T-helper 1 cell treated with Interleukin-12 subunit alpha and Interleukin-12 subunit beta and Interleukin-4 antibody, amounts not matched to agents 30 μg/mL and 1 μg/mL, for 36 hours (primary cell): ENCODE results near the gene SLC46A3.
"Not testable (repeated sequence)": the region's sequence is repeated elsewhere in the genome, so short reads cannot be mapped to it uniquely, and the experiment has no call there.

ENCODE experiments used
- H3K27ac Mint-ChIP-seq: one replicate; pipeline ENCODE4 v1.8.0; 2021; ENCODE audit warnings: mild to moderate bottlenecking, mixed read lengths
- H3K27me3 Mint-ChIP-seq: one replicate; pipeline ENCODE4 v1.8.0; 2021; ENCODE audit warnings: low read depth, mixed read lengths
- H3K36me3 Mint-ChIP-seq: one replicate; pipeline ENCODE4 v1.8.0; 2021; ENCODE audit warnings: low read depth, mixed read lengths
- H3K4me1 Mint-ChIP-seq: one replicate; pipeline ENCODE4 v1.8.0; 2021; ENCODE audit warnings: low read depth, mixed read lengths
- H3K4me3 Mint-ChIP-seq: one replicate; pipeline ENCODE4 v1.8.0; 2021; ENCODE audit warnings: mild to moderate bottlenecking, moderate library complexity, mixed read lengths
- H3K9me3 Mint-ChIP-seq: one replicate; pipeline ENCODE4 v1.8.0; 2021; ENCODE audit warnings: mixed read lengths

Gene SLC46A3

GRCh38 chr13:28716511-28716910, 2.3 kb downstream of the SLC46A3 start:
- H3K36me3 Mint-ChIP-seq = peaks cover 13% of the 10 kb centered on the region
- no peaks in the 10 kb centered on the region for H3K9me3 Mint-ChIP-seq
- H3K27me3 Mint-ChIP-seq = no peaks in the 10 kb centered on the region
- no peak overlapping the region for H3K27ac Mint-ChIP-seq
- peaks cover 20% of the 10 kb centered on the region for H3K4me1 Mint-ChIP-seq
- H3K4me3 Mint-ChIP-seq = no peak overlapping the region

GRCh38 chr13:28714651-28715050, 4.1 kb downstream of the SLC46A3 start:
- H3K27ac Mint-ChIP-seq = no peak overlapping the region
- H3K9me3 Mint-ChIP-seq = no peaks in the 10 kb centered on the region

DNA sequence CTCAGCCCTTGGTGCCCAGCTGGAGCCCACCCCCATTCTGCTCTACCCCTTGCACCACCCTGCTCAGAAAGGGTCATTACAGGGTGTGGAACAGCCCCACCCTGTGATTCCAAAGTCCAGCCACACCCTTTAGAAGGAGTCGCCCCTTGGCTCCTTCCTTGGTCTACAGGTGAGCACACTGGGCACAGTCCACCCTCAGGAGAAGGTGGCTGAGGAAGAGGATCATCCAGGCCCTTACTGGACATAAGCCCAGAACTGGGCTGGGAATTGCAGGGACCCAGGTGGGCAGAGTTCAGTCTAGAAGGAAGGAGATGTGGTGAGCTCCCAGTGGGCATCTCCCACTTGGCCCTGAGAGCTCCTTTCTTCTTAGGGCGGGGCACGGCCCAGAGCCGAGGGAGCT, 8.6 kb downstream of the SLC46A3 start:
- H3K9me3 Mint-ChIP-seq = no peaks in the 10 kb centered on the region
- no peaks in the 10 kb centered on the region for H3K27me3 Mint-ChIP-seq
- H3K4me3 Mint-ChIP-seq = no peak overlapping the region
- H3K27ac Mint-ChIP-seq = no peak overlapping the region
- peaks cover 11% of the 10 kb centered on the region for H3K4me1 Mint-ChIP-seq
- H3K36me3 Mint-ChIP-seq = peaks cover 19% of the 10 kb centered on the region

More at GRCh38 chr13:28714651-28715050, 4.1 kb downstream of the SLC46A3 start:
- Mint-ChIP-seq H3K27me3 (no peaks in the 10 kb centered on the region), H3K36me3 (peaks cover 18% of the 10 kb centered on the region), H3K4me1 (peaks cover 20% of the 10 kb centered on the region), H3K4me3 (no peak overlapping the region)

- Mint-ChIP-seq H3K36me3 (peaks cover 20% of the 10 kb centered on the region), H3K4me1 (peaks cover 11% of the 10 kb centered on the region), H3K9me3 (no peaks in the 10 kb centered on the region), H3K4me3 (no peak overlapping the region), H3K27ac (no peak overlapping the region), H3K27me3 (no peaks in the 10 kb centered on the region)
Observed at GRCh38 chr13:28707629-28708427, 10.9 kb downstream of the SLC46A3 start.

DNA sequence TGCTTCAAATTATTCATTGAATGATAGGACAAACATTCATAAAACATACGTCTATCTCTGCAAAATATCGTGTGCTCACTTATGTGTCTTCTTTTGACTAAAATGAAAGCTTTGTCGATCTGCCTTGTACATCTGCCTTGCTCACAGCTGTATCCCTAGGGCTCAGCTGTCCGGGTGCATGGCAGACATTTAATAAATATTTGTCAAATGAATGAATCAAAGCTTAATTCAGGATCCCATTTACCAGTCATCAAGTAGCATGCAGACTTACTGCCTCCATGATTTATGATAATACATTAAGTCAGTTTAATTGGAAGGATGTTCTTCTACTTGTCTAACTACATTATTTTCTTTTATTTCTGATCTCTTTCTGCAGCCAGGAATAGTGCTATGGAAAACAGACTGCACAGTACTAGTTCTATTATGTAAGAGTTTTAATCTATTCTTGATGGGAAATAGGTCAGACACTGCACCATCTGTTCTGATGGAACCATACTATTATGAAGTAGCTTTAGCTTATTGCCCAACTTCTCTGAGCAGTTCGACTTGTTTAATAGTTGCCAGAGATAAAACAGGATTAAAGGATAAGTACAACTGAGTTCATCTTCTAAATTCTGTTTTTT, 13.2 kb downstream of the SLC46A3 start:
- H3K4me3 Mint-ChIP-seq = no peak overlapping the region

DNA sequence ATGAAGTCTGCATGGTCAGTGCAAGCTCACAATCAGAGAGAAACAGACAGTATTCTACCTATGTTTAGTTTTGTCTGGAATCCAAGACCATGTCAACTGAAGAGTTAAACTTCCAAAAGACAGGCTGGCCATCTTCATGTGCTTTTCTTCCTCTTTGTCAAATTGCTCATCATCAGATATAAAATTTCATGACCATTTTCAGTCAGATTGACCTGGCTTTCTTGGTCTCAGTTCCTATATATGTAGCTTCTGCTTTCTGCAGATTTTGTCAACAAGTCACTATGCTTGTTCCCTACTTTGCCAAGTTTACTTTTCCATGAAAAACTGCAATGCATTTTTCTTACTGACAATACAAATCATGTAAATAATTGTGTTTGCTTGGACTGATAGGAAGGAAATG, 13.9 kb downstream of the SLC46A3 start:
- Mint-ChIP-seq H3K4me1 (peaks cover 11% of the 10 kb centered on the region), H3K9me3 (no peaks in the 10 kb centered on the region), H3K36me3 (peaks cover 17% of the 10 kb centered on the region), H3K27ac (no peak overlapping the region), H3K27me3 (no peaks in the 10 kb centered on the region), H3K4me3 (no peak overlapping the region)

More for the DNA sequence above, 13.2 kb downstream of the SLC46A3 start:
- no peaks in the 10 kb centered on the region for H3K27me3 Mint-ChIP-seq
- peaks cover 11% of the 10 kb centered on the region for H3K4me1 Mint-ChIP-seq
- no peak overlapping the region for H3K27ac Mint-ChIP-seq
- no peaks in the 10 kb centered on the region for H3K9me3 Mint-ChIP-seq
- peaks cover 15% of the 10 kb centered on the region for H3K36me3 Mint-ChIP-seq

GRCh38 chr13:28704282-28704681, 14.5 kb downstream of the SLC46A3 start:
- no peak overlapping the region for H3K4me3 Mint-ChIP-seq
- H3K27ac Mint-ChIP-seq = no peak overlapping the region
- no peaks in the 10 kb centered on the region for H3K9me3 Mint-ChIP-seq
- peaks cover 15% of the 10 kb centered on the region for H3K36me3 Mint-ChIP-seq
- H3K27me3 Mint-ChIP-seq = no peaks in the 10 kb centered on the region
- peaks cover 11% of the 10 kb centered on the region for H3K4me1 Mint-ChIP-seq

DNA sequence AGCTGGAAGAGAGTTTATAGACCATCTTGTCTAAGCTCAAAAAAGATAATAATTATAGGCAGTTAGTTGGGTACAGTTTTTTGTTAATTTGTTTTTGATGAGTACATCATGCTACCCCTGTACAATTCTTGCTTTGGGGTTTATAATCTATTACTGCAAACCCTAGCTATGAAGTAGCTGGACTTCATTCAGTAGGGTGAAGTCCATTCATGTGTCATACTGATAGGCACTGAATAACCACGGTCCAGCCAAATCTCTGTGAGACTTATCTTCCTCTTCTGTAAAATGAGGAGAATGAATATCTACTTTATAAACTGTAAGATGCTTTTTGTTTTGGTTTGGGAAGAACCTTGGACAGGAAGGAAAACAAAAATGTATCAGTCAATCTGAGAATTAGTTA, 19.5 kb downstream of the SLC46A3 start:
- no peaks in the 10 kb centered on the region for H3K4me1 Mint-ChIP-seq
- H3K36me3 Mint-ChIP-seq = peaks cover 14% of the 10 kb centered on the region
- H3K4me3 Mint-ChIP-seq = no peak overlapping the region
- no peaks in the 10 kb centered on the region for H3K9me3 Mint-ChIP-seq
- H3K27me3 Mint-ChIP-seq = no peaks in the 10 kb centered on the region
- H3K27ac Mint-ChIP-seq = no peak overlapping the region

DNA sequence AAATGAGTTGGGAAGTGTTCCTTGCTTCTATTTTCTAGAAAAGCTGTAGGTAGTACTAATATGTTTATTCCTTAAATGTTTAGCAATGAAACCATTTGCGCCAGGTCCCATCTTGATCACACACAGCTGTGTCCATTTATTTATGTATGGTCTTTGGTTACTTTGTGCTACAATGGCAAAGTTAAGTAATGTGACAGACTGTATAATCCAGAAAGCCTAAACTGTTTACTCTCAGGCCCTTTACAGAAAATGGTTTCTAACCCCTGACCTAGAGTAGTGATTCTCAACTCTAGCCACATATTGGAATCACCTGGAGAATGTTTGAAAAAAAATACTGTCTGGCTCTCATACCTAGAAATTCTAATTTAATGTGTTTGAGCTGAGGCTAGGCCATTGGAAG, 21.3 kb downstream of the SLC46A3 start:
- Mint-ChIP-seq H3K27ac (no peak overlapping the region), H3K36me3 (peaks cover 12% of the 10 kb centered on the region), H3K27me3 (no peaks in the 10 kb centered on the region)

GRCh38 chr13:28693605-28694491, 24.9 kb downstream of the SLC46A3 start:
- H3K4me3 Mint-ChIP-seq, H3K27ac Mint-ChIP-seq, H3K4me1 Mint-ChIP-seq, H3K36me3 Mint-ChIP-seq: not testable (repeated sequence)
- Mint-ChIP-seq H3K27me3 (peaks cover 20% of the 10 kb centered on the region), H3K9me3 (peaks cover 12% of the 10 kb centered on the region)

More for the DNA sequence above, 21.3 kb downstream of the SLC46A3 start:
- peaks cover 4% of the 10 kb centered on the region for H3K9me3 Mint-ChIP-seq
- H3K4me1 Mint-ChIP-seq = no peaks in the 10 kb centered on the region
- H3K4me3 Mint-ChIP-seq = no peak overlapping the region

GRCh38 chr13:28685892-28686291, 32.9 kb downstream of the SLC46A3 start:
- Mint-ChIP-seq H3K9me3 (peaks cover 10% of the 10 kb centered on the region), H3K4me1 (peaks cover 1% of the 10 kb centered on the region), H3K27me3 (peaks cover 24% of the 10 kb centered on the region), H3K27ac (no peak overlapping the region), H3K36me3 (no peaks in the 10 kb centered on the region), H3K4me3 (no peak overlapping the region)

DNA sequence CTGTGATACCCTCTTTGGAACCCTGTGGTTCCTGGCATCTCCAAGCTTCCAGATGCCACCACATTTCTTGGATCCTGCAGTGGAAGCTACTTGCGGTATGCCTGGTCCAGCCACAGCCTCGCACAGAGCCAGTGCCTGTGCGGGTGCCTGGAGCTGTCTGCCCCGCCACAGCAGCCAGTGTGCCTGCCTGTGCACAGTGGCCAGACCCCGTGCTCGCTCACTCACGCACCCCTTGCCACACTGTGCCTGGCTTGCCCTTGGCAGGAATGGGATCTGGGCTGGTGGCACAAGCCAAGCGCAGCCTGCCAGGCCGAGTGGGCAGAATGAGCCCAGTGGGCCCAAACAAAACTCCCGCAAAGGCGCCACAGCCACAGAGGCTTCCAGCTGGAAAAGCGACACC, 33.7 kb downstream of the SLC46A3 start:
- Mint-ChIP-seq H3K36me3 (no peaks in the 10 kb centered on the region), H3K9me3 (peaks cover 10% of the 10 kb centered on the region)

DNA sequence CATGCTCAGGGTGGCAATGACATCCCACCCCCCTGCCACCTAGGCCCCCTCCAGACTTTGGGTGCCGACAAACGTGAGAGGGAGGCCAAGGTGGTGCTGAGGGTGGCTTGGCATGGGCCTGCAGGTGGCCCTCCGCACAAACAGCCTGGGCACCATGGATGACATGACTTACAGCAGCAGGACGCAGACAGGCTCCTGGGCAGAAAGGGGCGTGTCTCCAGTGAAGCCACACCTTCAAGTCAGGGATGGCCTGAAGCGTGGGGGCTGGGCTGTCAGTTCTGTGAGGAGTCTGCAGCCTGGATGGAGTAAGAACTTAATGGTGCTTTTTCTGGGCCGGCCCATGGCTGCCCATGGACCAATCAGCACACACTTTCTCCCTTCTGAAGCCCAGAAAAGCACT, 34.5 kb downstream of the SLC46A3 start:
- Mint-ChIP-seq H3K4me3 (no peak overlapping the region), H3K4me1 (peaks cover 1% of the 10 kb centered on the region), H3K27me3 (peaks cover 10% of the 10 kb centered on the region), H3K36me3 (peaks cover 1% of the 10 kb centered on the region), H3K27ac (no peak overlapping the region), H3K9me3 (peaks cover 5% of the 10 kb centered on the region)

More for the DNA sequence above, 33.7 kb downstream of the SLC46A3 start:
- Mint-ChIP-seq H3K4me3 (no peak overlapping the region), H3K27me3 (peaks cover 18% of the 10 kb centered on the region), H3K27ac (no peak overlapping the region), H3K4me1 (peaks cover 1% of the 10 kb centered on the region)

DNA sequence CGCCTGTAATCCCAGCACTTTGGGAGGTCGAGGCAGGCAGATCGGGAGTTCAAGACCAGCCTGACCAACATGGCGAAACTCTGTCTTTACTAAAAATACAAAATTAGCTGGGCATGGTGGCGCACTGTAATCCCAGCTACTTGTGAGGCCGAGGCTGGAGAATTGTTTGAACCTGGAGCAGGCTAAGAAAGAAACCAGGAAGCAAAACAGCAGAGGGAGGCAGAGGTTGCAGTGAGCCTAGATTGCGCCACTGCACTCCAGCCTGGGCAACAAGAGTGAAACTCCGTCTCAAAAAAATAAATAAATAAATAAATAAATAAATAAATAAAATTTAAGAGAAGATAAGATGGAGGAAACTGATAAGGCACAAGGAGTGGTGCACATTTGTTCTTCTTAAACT, 35.6 kb downstream of the SLC46A3 start:
- H3K4me1 Mint-ChIP-seq, H3K4me3 Mint-ChIP-seq, H3K27me3 Mint-ChIP-seq, H3K9me3 Mint-ChIP-seq, H3K27ac Mint-ChIP-seq, H3K36me3 Mint-ChIP-seq: not testable (repeated sequence)
